Activated naive CD4-positive, alpha-beta T cell treated with anti-CD3 and anti-CD28 coated beads, Interleukin-2, amount 50 U/mL, for 16 hours (primary cell): ENCODE measurements around the gene TCF3.
A peak's percentile ranks its signal among the peaks of the same experiment; 100 is the strongest.

Source experiments
- DNase-seq: peaks from one replicate; pipeline ENCODE4 v3.0.0-alpha.2; 2020

The TCF3 gene

DNA sequence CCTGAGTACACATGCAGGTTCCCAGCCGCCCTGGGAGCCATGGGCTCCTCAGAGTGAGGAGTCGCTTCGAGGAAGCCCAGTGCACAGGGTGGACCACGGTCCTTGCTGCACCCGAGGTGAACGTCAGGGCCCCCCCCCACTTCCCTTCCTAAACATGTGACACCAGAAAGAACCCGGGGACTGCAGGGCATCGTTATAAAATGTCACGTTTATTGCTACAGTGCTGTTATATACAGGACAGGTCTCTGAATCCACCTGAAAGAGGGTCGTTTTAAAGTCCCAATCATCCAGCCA, 43.4 kb downstream of the TCF3 start:
- DNase-seq: no peak

DNA sequence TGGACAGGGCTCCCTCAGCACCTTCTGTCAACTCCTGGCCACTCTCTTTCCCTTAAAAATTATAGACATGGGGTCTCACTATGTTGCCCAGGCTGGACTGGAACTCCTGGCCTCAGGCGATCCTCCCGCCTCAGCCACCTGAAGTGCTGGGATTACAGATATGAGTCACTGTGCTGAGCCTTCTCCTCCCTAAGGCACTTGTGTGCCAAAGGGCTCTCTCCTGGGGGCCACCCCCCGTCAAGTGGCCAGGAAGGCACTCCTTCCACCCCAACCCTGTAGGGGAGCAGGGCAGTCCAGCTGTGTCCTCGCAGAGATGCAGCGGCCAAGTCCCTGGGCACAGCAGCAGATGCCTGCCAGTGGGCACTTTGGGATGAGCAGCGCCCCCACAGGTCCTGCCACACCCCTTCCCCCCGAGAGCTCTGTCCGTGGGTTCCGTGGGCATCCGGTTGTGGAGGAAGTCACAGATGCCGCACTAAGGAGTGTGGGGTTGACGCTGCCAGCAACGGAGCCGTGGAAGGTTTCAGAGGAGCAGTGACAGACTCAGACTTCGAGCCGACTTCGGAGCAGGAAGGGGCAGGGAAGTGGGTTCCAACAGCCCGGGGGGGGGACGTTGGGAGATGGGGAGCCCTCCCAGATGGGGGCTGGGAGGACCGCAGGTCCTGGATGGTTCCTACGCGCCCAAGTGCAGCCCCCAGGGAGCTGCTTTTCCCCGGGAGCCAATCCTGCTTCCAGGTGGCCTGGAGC, 43.9 kb downstream of the TCF3 start:
- DNase-seq: peak; percentile 26

- DNase-seq: no peak
These were observed 46.2 kb downstream of the TCF3 start for GRCh38 chr19:1606138-1606651.

DNA sequence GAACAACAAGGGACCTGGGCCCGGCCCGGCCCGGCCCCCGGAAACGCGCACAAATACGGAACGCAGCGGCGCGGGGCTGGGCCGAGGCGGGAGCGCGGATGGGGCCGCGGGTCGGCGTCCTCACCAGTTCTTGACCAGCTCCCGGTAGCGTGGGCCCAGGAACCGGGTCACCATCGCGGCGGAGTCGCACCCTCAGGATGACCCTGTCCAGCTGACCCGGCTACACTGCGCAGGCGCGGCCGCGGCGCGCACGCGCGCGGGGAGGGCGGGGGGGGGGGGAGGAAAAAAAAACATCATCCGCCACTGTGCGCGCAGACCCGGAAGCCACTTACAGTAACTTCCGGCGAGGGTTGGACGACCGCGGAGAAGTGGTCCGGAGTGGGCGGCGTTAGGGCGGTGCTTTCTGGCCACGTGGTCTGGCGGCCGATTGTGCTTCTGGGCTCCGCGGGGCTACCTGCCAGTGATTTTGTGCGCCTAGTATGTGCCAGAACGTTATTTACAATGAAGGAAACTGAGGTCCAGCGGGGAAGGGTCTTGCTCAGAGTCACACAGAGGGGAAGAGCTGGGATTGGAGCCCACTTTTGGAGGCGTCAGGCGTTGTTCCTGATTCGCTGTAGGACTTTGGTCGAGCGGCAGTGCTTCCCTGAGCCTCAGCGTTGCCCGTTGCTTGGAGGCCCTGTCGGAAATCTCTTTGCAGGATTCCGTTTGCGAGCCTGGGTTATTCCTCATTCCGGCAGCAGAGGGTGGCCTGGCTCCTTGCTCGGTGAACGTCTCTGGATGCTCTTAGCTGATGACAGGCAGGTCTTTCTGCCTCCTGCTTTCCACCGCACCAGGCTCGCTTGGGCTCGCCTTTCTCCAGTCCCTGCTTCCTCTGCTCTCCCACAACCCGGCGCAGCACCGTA, 46.9 kb downstream of the TCF3 start, which contains the start of gene UQCR11:
Gene UQCR11, minus strand, starts transcription at position 227 of the 902 bp plus-strand sequence. Its CDS starts 53 bp downstream, at position 174.
- DNase-seq: peak; percentile 92

- DNase-seq: no peak
These were observed 50.2 kb downstream of the TCF3 start for GRCh38 chr19:1602091-1602707.

DNA sequence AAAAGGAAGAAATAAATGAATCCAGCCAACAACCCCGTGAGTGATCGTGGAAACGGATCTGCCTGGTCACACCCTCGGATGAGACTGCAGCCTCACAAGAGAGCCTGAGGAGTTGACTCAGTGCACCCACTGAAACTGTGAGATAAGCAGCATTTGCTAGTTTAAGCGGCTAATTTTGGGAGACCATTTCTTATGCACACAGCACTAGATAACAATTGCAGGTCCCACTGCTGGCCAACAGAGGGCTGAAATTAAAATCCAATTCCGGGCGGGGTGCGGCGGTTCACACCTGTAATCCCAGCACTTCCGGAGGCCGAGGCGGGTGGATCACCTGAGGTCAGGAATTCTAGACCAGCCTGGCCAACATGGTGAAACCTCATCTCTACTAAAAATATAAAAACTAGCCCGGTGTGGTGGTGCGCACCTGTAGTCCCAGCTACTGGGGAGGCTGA, 50.8 kb downstream of the TCF3 start:
- DNase-seq: no peak

DNA sequence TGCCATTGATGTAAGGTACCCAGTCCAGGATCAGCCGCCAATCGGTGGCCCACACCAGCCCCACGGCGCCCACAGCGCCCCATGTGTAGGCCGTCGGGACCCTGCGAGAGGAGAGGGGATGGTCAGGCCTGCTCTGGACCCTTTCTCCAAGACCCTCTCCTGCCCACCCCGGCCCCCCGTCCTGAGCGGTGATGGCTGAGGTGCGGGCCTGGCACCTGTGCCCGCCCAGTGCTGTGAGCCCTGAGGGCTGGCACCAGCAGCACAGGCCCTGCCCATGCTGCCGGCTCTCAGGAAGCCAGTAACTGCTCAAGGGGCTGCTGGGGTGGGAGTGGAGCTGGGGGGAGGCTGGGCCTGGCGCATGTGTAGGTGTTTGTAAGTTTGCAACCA, 53.0 kb downstream of the TCF3 start:
- DNase-seq: no peak

GRCh38 chr19:1598777-1599459, 53.5 kb downstream of the TCF3 start:
- DNase-seq: no peak

DNA sequence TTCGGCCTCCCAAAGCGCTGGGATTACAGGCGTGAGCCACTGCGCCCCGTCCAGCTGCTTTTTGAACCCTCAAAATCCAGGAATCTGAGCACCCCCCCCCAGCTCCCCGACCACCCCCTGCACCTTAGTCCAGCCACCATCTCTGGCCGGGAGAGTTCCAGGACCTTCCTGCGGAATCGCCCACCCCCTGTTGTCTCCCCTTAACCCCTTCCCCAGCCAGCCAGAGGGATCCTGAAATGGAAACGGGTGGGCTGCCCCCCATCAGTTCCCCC, 59.0 kb downstream of the TCF3 start:
- no peak for DNase-seq

DNA sequence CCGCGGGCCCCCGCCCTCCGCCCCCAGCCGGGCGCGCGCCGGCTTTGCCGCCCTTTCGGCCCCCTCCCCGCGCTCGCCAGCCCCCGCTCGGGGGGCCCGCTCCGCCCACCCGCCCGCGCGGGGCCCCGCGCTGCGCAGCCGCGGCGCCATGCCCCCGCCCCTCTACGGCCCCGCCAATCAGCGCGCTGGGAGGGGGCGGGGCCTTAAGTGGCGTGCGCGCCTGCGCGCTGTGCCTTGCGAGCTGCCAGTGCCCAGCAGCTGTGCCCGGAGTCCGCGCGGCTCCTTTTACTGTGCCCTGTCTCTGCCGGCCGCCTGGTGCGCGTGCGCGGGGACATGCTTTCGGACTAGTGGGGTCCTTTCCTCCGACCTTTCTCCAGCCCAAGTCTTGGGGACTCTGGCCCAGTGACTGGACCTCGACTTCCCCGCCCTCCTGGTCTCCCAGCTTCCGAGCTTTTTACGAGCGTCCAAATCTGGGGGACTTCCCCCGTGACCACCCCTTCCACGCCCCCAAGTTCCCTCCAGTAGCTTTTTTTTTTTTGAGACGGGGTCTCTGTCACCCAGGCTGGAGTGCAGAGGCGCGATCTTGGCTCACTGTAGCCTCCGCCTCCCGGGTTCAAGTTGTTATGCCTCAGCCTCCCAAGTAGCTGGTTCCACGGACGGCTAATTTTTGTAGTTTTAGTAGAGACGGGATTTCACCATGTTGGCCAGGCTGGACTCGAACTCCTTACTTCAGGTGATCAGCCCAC, 59.5 kb downstream of the TCF3 start, which contains the start of gene MBD3:
Gene MBD3, minus strand, starts transcription at position 111 of the 746 bp plus-strand sequence. CDS start 234 bp downstream, outside the sequence.
- DNase-seq: peak; percentile 88

GRCh38 chr19:1592024-1592754, 60.2 kb downstream of the TCF3 start:
- DNase-seq: peak; percentile 87

DNA sequence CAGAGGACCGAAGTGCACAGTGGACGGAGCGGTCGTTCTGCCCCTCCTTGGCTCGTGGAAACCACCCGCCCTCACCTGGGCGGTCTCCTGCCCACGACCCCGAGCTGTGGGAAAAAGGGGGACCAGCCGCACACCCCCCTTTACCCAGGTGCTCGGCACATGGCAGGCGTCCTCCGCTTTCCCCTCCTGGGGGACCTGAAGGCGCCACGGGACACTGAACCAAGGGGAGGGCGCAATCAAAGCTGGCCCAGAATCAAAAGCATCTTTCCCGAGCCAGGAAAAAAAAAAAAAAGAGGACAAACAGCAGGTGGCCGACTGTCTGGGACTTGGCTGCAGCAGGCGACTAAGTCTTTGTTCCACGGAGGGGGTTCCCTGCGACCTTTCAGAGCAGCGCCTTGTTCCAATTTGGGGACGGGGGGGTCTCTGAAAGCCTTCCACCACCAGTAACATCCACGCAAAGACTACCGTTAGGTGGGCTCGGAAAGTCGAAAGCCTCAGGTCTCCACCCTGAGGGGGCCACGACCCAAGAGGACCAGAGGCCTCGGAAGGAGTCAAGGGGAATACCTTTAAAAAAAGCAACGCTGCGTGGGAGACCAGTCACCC, 60.9 kb downstream of the TCF3 start:
- DNase-seq: no peak

DNA sequence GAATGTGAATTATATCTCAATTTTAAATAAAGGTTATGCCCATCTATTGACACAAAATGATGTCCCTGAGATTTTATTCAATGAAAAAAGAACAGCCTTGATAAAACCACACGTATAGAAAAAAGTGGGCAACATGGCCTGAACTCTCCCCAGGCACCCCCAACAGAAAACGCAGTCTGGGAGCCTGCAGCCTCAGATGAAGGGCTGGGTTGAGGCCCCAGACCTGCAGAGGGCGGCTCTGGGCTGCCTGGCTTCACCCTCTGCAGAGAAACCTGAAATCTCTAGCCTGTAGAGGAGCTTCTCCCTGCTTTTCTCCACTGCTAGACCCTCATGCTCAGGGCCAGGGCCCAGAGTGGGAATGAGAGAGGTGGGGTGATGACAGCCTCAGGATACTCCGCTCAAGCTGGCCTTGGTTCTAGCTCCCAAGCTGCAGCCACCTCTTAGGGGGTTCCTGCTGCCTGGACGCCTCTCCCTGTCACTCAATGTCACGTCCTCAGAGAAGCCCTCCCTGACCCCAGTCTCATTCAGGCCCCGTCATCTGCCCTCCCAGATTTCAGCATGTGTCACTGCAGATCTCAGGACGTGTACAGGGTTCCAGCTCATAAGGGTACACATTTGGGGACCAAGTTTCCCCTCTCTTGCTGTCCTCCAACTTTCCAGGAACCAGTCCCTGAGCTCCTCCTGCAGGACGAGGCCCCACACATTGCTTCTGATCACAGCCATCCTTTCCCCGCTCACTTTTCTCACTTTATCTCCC, 61.6 kb downstream of the TCF3 start:
- DNase-seq: peak; percentile 47

GRCh38 chr19:1587872-1588271, 64.5 kb downstream of the TCF3 start:
- DNase-seq: no peak

- no peak for DNase-seq
These were observed 67.2 kb downstream of the TCF3 start for GRCh38 chr19:1585243-1585580.

DNA sequence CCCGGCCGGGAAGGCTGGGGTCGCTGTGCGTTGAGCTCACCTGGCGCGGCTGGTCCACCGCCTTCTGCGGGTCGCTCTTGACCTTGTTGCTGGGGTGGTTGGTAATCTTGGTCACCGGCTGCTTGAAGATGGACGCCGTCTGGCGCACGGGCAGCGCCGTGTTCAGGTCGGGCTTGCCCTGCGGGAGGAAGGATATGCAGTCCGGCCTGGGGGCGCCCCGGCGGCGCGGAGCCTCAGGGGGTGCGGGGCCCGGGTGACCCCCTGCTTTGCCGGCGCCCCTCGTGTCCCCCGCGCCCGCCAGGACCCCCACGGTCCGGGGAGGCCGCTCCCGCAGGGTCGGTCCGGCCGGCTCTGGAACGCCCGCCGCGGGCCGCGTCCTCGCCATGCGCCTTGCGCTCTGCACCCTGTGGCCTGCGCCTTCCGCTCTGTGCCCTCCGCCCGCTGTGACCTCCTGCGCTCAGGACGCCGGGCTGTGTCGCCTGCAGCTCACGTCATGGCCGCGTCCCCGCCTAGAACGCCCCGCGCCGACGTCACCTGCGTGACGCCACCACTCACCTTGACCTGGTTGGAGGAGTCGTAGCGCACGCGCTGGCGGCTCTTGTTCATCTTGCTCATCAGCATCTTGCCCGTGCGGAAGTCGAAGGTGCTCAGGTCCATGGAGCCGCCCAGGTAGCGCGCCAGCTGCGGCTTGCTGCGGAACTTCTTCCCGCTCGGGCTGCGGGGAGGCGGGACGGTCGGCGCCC, 67.7 kb downstream of the TCF3 start:
- DNase-seq: no peak

GRCh38 chr19:1582201-1582600, 70.2 kb downstream of the TCF3 start:
- no peak for DNase-seq

DNA sequence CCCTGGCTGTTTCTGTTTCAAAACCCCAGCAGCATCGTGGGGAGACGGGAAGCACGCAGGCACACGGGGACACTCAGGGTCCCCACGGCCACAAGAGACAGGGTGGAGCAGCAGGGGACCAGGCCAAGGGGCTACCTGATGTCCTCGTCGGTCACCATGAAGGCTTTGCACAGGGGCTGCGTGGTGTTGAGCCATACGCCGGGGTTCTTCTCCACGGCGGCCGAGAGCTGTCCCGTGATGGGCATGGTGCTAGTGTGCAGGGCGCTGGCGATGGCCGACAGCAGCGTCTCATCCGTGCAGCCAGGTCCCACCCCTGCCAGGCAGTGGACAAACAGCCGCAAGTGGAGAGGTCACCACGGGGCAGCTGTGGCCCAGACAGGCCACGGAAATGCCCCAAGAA, 71.5 kb downstream of the TCF3 start:
- no peak for DNase-seq

GRCh38 chr19:1580382-1580781, 72.0 kb downstream of the TCF3 start:
- DNase-seq: no peak

GRCh38 chr19:1579222-1579621, 73.2 kb downstream of the TCF3 start:
- no peak for DNase-seq
